ENCODE results near the gene PLXNB1. TPM values are rescaled to one million over a fixed set of nuclear protein-coding genes. Genes with fewer than 3 reads are reported as not detected.
A peak's percentile ranks its signal among the peaks of the same experiment; 100 is the strongest.
"Not testable (repeated sequence)": the region's sequence is repeated elsewhere in the genome, so short reads cannot be mapped to it uniquely, and the experiment has no call there.

The PLXNB1 gene
- total and polyA plus RNA-seq, 2 experiments from 2014 or later: 49.0 to 144 TPM

- H3K4me3 ChIP-seq; H2AFZ ChIP-seq; DNase-seq (ENCODE audit: low spot score); H3K27me3 ChIP-seq (ENCODE audit: insufficient read depth); H3K27ac Mint-ChIP-seq; H3K9me3 Mint-ChIP-seq; ATAC-seq; H3K4me3 Mint-ChIP-seq; H3K36me3 ChIP-seq (ENCODE audit: insufficient read depth); H3K9me2 ChIP-seq (ENCODE audit: insufficient read depth); H3F3A ChIP-seq (replicated peaks; ENCODE audit: low read depth); H4K20me1 ChIP-seq (replicated peaks; ENCODE audit: insufficient read depth): not testable (repeated sequence)
- peaks cover 25% of the 10 kb centered on the region for H3K27me3 Mint-ChIP-seq (ENCODE audit: insufficient read depth, low read depth, poor library complexity)
- peak overlapping the region; percentile 98 for H3K27ac ChIP-seq (ENCODE audit: low read depth)
- peak overlapping the region; percentile 78; the same call in 1 of the 2 replicates for H3K4me2 ChIP-seq
- peaks cover 24% of the 10 kb centered on the region for H3K79me2 ChIP-seq (replicated peaks; ENCODE audit: insufficient read depth)
- H3K4me1 ChIP-seq (ENCODE audit: insufficient read depth): peaks cover 26% of the 10 kb centered on the region
- peaks cover 17% of the 10 kb centered on the region for H3K36me3 Mint-ChIP-seq (ENCODE audit: low read depth)
- peaks cover 38% of the 10 kb centered on the region for H3K4me1 Mint-ChIP-seq
Measured at GRCh38 chr3:48474031-48474430, 44.1 kb upstream of the PLXNB1 start.

GRCh38 chr3:48473617-48473952 lies 43.7 kb upstream of the PLXNB1 start:
- Histone ChIP-seq H2AFZ (no peak overlapping the region), H3K4me1 (ENCODE audit: insufficient read depth) (peaks cover 26% of the 10 kb centered on the region), H3F3A (replicated peaks; ENCODE audit: low read depth) (peaks cover 10% of the 10 kb centered on the region; the same call in 1 of the 2 replicates), H3K27ac (ENCODE audit: low read depth) (peak overlapping the region; percentile 98), H3K27me3 (ENCODE audit: insufficient read depth) (no peaks in the 10 kb centered on the region), H3K4me3 (peak overlapping the region; percentile 60), H4K20me1 (replicated peaks; ENCODE audit: insufficient read depth) (no peaks in the 10 kb centered on the region), H3K9me2 (ENCODE audit: insufficient read depth) (no peaks in the 10 kb centered on the region), H3K4me2 (peak overlapping the region; percentile 78; the same call in 1 of the 2 replicates), H3K36me3 (ENCODE audit: insufficient read depth) (no peaks in the 10 kb centered on the region), H3K79me2 (replicated peaks; ENCODE audit: insufficient read depth) (peaks cover 24% of the 10 kb centered on the region)
- Mint-ChIP-seq H3K4me3 (peak overlapping the region; percentile 91), H3K27me3 (ENCODE audit: insufficient read depth, low read depth, poor library complexity) (peaks cover 28% of the 10 kb centered on the region), H3K9me3 (peaks cover 4% of the 10 kb centered on the region), H3K36me3 (ENCODE audit: low read depth) (peaks cover 21% of the 10 kb centered on the region), H3K27ac (peak overlapping the region; percentile 99), H3K4me1 (peaks cover 33% of the 10 kb centered on the region)
- ATAC-seq (no peak), DNase-seq (ENCODE audit: low spot score) (no peak)
- TF ChIP-seq POLR2AphosphoS5 (IDR thresholded peaks at IDR 0.05; ENCODE audit: low read depth): 0 out of 2 replicates have a peak, but pooled peaks have one; percentile 2
- no peak for TF ChIP-seq ETS1 (IDR thresholded peaks at IDR 0.05)

GRCh38 chr3:48472923-48473616 lies 43.2 kb upstream of the PLXNB1 start:
- Histone ChIP-seq H3K27me3 (ENCODE audit: insufficient read depth) (no peaks in the 10 kb centered on the region), H3K9me2 (ENCODE audit: insufficient read depth) (no peaks in the 10 kb centered on the region), H3K79me2 (replicated peaks; ENCODE audit: insufficient read depth) (peaks cover 24% of the 10 kb centered on the region), H3K27ac (ENCODE audit: low read depth) (peak overlapping the region; percentile 98), H2AFZ (no peak overlapping the region; the same call in 1 of the 2 replicates), H3K4me3 (peak overlapping the region; percentile 60), H3K36me3 (ENCODE audit: insufficient read depth) (0 out of 2 replicates have a peak, but pooled peaks cover 2% of the 10 kb centered on the region), H3K4me1 (ENCODE audit: insufficient read depth) (peaks cover 26% of the 10 kb centered on the region), H3F3A (replicated peaks; ENCODE audit: low read depth) (peaks cover 11% of the 10 kb centered on the region; the same call in 1 of the 2 replicates), H3K4me2 (peak overlapping the region; percentile 78), H4K20me1 (replicated peaks; ENCODE audit: insufficient read depth) (no peaks in the 10 kb centered on the region)
- peaks cover 33% of the 10 kb centered on the region for H3K4me1 Mint-ChIP-seq
- peaks cover 24% of the 10 kb centered on the region for H3K36me3 Mint-ChIP-seq (ENCODE audit: low read depth)
- peaks cover 4% of the 10 kb centered on the region for H3K9me3 Mint-ChIP-seq
- peak overlapping the region; percentile 99 for H3K27ac Mint-ChIP-seq
- peaks cover 28% of the 10 kb centered on the region for H3K27me3 Mint-ChIP-seq (ENCODE audit: insufficient read depth, low read depth, poor library complexity)
- DNase-seq (ENCODE audit: low spot score) (peak; percentile 99), ATAC-seq (peak; percentile 76)
- peak overlapping the region; percentile 91 for H3K4me3 Mint-ChIP-seq
- TF ChIP-seq EZH2phosphoT487 (IDR thresholded peaks at IDR 0.05; ENCODE audit: unreplicated experiment): no peak
- no peak for TF ChIP-seq REST (IDR thresholded peaks at IDR 0.05; ENCODE audit: unreplicated experiment)
- TF ChIP-seq ZNF331 (CRISPR knock-in tag; IDR thresholded peaks at IDR 0.05; ENCODE audit: low read depth): no peak
- peak; percentile 61 to 73 for TF ChIP-seq CTCF (conservative IDR thresholded peaks at IDR 0.05; ENCODE audit: low read depth in 2 of 2)
- TF ChIP-seq ETS1 (IDR thresholded peaks at IDR 0.05): 0 out of 2 replicates have a peak, but pooled peaks have one; percentile 69
- TF ChIP-seq NANOG (IDR thresholded peaks at IDR 0.05; ENCODE audit: borderline replicate concordance): no peak
- no peak for TF ChIP-seq JUNB (IDR thresholded peaks at IDR 0.05; ENCODE audit: unreplicated experiment)
- no peak for TF ChIP-seq ZNF114 (CRISPR knock-in tag; IDR thresholded peaks at IDR 0.05)
- TF ChIP-seq STAT1 (IDR thresholded peaks at IDR 0.05; ENCODE audit: unreplicated experiment): no peak
- no peak for TF ChIP-seq EZH2 (IDR thresholded peaks at IDR 0.05; ENCODE audit: low read depth, unreplicated experiment)

Measured in GM23338 (cell line).